ENCODE data around the gene SORCS1. TPM values are rescaled to one million over a fixed set of nuclear protein-coding genes. Genes with fewer than 3 reads are reported as not detected.

Gene SORCS1
- total RNA-seq, 1 experiment from 2014 or later = not detected

DNA sequence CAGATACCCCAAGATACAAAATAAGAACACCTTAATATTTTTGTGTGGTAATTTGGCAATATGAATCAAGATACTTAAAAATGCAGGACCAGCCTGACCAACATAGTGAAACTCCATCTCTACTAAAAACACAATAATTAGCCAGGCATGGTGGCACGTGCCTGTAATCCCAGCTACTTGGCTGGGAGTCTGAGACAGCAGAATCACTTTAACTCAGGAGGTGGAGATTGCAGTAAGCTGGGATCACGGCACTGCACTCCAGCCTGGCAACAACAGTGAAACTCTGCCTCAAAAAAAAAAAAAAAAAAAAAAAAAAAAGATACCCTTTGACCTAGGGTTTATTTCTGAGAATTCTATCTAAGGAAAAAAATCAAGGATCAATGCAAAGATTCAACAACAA lies 450.7 kb downstream of the SORCS1 start:
- DNase-seq (ENCODE audit: low read depth, low spot score) (no peak), ATAC-seq (no peak)
- Histone ChIP-seq H3K36me3 (ENCODE audit: control insufficient read depth in 1 of 2, insufficient read depth in 2 of 2, low read length in 2 of 2) (no peaks in the 10 kb centered on the region), H3K4me1 (ENCODE audit: control insufficient read depth in 1 of 2, insufficient read depth in 2 of 2, low read length in 2 of 2) (no peaks in the 10 kb centered on the region), H3K9me3 (ENCODE audit: control insufficient read depth in 1 of 2, insufficient read depth in 1 of 2, low read depth in 1 of 2, low read length in 2 of 2) (peaks cover 9 to 11% of the 10 kb centered on the region in 2 experiments; a peak in 2 of 4 replicates), H3K79me2 (ENCODE audit: insufficient read depth, low read length) (no peaks in the 10 kb centered on the region), H3K27me3 (ENCODE audit: insufficient read depth, low read length) (no peaks in the 10 kb centered on the region), H3K9me2 (ENCODE audit: insufficient read depth) (no peaks in the 10 kb centered on the region), H3K27ac (ENCODE audit: low read depth, low read length) (no peak overlapping the region), H3K4me3 (replicated peaks in 1 of 2; ENCODE audit: low read depth in 1 of 2, low read length in 2 of 2) (no peak overlapping the region), H4K20me1 (ENCODE audit: insufficient read depth) (no peaks in the 10 kb centered on the region), H3K9ac (ENCODE audit: low read length) (no peak overlapping the region), H2AFZ (ENCODE audit: low read depth, low read length, poor library complexity, severe bottlenecking) (no peak overlapping the region), H3K4me2 (ENCODE audit: low read length) (no peak overlapping the region)
- POLR2A ChIA-PET = no interaction called here
- RAD21 ChIA-PET (ENCODE audit: low non-redundant PET in 1 of 2, low total read pairs in 2 of 2, uncharacterized antibody in 2 of 2, unreplicated experiment in 2 of 2) = no interaction called here
- TF ChIP-seq, protein P1, sequence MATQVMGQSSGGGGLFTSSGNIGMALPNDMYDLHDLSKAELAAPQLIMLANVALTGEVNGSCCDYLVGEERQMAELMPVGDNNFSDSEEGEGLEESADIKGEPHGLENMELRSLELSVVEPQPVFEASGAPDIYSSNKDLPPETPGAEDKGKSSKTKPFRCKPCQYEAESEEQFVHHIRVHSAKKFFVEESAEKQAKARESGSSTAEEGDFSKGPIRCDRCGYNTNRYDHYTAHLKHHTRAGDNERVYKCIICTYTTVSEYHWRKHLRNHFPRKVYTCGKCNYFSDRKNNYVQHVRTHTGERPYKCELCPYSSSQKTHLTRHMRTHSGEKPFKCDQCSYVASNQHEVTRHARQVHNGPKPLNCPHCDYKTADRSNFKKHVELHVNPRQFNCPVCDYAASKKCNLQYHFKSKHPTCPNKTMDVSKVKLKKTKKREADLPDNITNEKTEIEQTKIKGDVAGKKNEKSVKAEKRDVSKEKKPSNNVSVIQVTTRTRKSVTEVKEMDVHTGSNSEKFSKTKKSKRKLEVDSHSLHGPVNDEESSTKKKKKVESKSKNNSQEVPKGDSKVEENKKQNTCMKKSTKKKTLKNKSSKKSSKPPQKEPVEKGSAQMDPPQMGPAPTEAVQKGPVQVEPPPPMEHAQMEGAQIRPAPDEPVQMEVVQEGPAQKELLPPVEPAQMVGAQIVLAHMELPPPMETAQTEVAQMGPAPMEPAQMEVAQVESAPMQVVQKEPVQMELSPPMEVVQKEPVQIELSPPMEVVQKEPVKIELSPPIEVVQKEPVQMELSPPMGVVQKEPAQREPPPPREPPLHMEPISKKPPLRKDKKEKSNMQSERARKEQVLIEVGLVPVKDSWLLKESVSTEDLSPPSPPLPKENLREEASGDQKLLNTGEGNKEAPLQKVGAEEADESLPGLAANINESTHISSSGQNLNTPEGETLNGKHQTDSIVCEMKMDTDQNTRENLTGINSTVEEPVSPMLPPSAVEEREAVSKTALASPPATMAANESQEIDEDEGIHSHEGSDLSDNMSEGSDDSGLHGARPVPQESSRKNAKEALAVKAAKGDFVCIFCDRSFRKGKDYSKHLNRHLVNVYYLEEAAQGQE (IDR thresholded peaks at IDR 0.05; ENCODE audit: low read depth) = no peak
- TF ChIP-seq, protein P2, sequence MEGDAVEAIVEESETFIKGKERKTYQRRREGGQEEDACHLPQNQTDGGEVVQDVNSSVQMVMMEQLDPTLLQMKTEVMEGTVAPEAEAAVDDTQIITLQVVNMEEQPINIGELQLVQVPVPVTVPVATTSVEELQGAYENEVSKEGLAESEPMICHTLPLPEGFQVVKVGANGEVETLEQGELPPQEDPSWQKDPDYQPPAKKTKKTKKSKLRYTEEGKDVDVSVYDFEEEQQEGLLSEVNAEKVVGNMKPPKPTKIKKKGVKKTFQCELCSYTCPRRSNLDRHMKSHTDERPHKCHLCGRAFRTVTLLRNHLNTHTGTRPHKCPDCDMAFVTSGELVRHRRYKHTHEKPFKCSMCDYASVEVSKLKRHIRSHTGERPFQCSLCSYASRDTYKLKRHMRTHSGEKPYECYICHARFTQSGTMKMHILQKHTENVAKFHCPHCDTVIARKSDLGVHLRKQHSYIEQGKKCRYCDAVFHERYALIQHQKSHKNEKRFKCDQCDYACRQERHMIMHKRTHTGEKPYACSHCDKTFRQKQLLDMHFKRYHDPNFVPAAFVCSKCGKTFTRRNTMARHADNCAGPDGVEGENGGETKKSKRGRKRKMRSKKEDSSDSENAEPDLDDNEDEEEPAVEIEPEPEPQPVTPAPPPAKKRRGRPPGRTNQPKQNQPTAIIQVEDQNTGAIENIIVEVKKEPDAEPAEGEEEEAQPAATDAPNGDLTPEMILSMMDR (IDR thresholded peaks at IDR 0.05 in 2 of 3, conservative IDR thresholded peaks at IDR 0.05 in 1 of 3; ENCODE audit: borderline replicate concordance in 1 of 3, insufficient read depth in 1 of 3, low read depth in 2 of 3, low read length in 2 of 3) = no peak
- TF ChIP-seq, protein P3, sequence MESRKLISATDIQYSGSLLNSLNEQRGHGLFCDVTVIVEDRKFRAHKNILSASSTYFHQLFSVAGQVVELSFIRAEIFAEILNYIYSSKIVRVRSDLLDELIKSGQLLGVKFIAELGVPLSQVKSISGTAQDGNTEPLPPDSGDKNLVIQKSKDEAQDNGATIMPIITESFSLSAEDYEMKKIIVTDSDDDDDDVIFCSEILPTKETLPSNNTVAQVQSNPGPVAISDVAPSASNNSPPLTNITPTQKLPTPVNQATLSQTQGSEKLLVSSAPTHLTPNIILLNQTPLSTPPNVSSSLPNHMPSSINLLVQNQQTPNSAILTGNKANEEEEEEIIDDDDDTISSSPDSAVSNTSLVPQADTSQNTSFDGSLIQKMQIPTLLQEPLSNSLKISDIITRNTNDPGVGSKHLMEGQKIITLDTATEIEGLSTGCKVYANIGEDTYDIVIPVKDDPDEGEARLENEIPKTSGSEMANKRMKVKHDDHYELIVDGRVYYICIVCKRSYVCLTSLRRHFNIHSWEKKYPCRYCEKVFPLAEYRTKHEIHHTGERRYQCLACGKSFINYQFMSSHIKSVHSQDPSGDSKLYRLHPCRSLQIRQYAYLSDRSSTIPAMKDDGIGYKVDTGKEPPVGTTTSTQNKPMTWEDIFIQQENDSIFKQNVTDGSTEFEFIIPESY (IDR thresholded peaks at IDR 0.05; ENCODE audit: extremely low read depth, insufficient replicate concordance, low read length) = no peak
- TF ChIP-seq ZNF274 (IDR thresholded peaks at IDR 0.05; ENCODE audit: low read depth, low read length) (no peak), TCF7L2 (IDR thresholded peaks at IDR 0.05; ENCODE audit: borderline replicate concordance, extremely low read depth, insufficient read depth, insufficient read length) (no peak), ZFX (IDR thresholded peaks at IDR 0.05) (no peak), RAD21 (IDR thresholded peaks at IDR 0.05; ENCODE audit: low read depth) (no peak), SRF (IDR thresholded peaks at IDR 0.05; ENCODE audit: low read depth) (no peak), POLR2A (IDR thresholded peaks at IDR 0.05; ENCODE audit: borderline replicate concordance, extremely low read depth, insufficient read depth, insufficient read length) (no peak), YY1 (IDR thresholded peaks at IDR 0.05; ENCODE audit: extremely low read depth, insufficient replicate concordance, low read depth, low read length) (no peak), CBX3 (IDR thresholded peaks at IDR 0.05; ENCODE audit: low read depth) (no peak)
- TF ChIP-seq, protein P4, sequence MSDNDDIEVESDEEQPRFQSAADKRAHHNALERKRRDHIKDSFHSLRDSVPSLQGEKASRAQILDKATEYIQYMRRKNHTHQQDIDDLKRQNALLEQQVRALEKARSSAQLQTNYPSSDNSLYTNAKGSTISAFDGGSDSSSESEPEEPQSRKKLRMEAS (IDR thresholded peaks at IDR 0.05) = no peak
- BruUV-seq (replicated peaks) = no TSS peak
- intact Hi-C loops (cut with micrococcal nuclease) = loop anchor here (5.0 kb wide), 1 partner anchor 1833 kb away; no protein-coding TSS in a partner anchor
- CTCF ChIA-PET = no interaction called here

All from HCT116 (cell line).